Neural cell (in vitro differentiated cells): ENCODE measurements around the gene ATP8B4.

Source experiments
- CTCF ChIP-seq: fragments of 450-650 bp; IDR thresholded peaks from 2 replicates; pipeline ENCODE4 v1.5.1; 2014; ENCODE audit warnings: antibody characterized with exemption, mild to moderate bottlenecking, moderate library complexity; ENCODE audit not compliant: poor library complexity, severe bottlenecking
- EZH2 ChIP-seq: fragments of 200-600, 300-800 bp; shearing (Covaris generic), sonication (generic); IDR thresholded peaks from 2 replicates; pipeline ENCODE4 v1.6.1; 2014; ENCODE audit warnings: antibody characterized with exemption, low read length, borderline replicate concordance, mild to moderate bottlenecking; ENCODE audit not compliant: insufficient read depth, poor library complexity, severe bottlenecking
- MXI1 ChIP-seq: fragments of 450-650 bp; conservative IDR thresholded peaks from 2 replicates; pipeline ENCODE4 v1.6.1; 2014; ENCODE audit warnings: antibody characterized with exemption, mild to moderate bottlenecking; ENCODE audit not compliant: poor library complexity, severe bottlenecking
- POLR2AphosphoS5 ChIP-seq: IDR thresholded peaks from 2 replicates; pipeline ENCODE4 v1.6.1; 2012
- RAD21 ChIP-seq: fragments of 450-650 bp; conservative IDR thresholded peaks from 2 replicates; pipeline ENCODE4 v1.6.1; 2014; ENCODE audit warnings: antibody characterized with exemption, mild to moderate bottlenecking, moderate library complexity

- no peak for TF ChIP-seq CTCF
- no peak for TF ChIP-seq EZH2
- no peak for TF ChIP-seq POLR2AphosphoS5
- no peak for TF ChIP-seq RAD21
- TF ChIP-seq MXI1, result no peak
Observed at GRCh38 chr15:50141856-50142255, 22.8 kb upstream of the ATP8B4 start.
